LNCAP (cell line): ENCODE data around the gene LRP10.

Experiments used
- TF ChIP-seq, protein P1 (sequence below): fragments of 450-650 bp; IDR thresholded peaks from 2 replicates; pipeline ENCODE4 v1.5.1; 2017; ENCODE audit warnings: mild to moderate bottlenecking

Gene LRP10

DNA sequence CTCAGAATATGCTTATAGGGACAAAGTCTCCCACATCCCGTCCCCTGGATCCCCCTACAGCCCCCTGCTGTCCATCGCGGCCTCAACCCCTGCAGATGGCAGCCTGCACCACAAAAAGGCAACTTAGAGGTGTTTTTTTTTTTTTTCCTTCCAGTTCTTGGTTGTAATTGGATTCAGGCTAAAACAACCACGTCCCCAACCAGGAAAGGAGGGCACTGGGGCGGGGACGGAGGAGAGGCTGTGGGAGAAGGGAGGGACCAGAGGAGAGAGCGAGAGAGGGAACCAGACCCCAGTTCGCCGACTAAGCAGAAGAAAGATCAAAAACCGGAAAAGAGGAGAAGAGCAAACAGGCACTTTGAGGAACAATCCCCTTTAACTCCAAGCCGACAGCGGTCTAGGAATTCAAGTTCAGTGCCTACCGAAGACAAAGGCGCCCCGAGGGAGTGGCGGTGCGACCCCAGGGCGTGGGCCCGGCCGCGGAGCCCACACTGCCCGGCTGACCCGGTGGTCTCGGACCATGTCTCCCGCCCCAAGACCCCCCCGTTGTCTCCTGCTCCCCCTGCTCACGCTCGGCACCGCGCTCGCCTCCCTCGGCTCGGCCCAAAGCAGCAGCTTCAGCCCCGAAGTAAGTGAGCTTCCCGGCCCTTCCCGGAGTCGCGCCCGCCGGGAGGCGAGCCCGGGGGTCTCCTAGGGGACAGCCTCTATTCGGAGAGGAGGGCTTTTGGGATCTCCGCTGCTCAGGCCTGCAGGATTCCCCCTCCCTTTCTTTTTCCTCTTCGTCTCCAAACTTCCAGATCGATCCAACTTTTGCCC is 35.0 kb upstream of the LRP10 start, which contains the start of gene MMP14:
MMP14 (plus strand) TSS at position 285 of the 813 bp plus-strand sequence; CDS start at position 518, 233 bp downstream.
- TF ChIP-seq, protein P1, sequence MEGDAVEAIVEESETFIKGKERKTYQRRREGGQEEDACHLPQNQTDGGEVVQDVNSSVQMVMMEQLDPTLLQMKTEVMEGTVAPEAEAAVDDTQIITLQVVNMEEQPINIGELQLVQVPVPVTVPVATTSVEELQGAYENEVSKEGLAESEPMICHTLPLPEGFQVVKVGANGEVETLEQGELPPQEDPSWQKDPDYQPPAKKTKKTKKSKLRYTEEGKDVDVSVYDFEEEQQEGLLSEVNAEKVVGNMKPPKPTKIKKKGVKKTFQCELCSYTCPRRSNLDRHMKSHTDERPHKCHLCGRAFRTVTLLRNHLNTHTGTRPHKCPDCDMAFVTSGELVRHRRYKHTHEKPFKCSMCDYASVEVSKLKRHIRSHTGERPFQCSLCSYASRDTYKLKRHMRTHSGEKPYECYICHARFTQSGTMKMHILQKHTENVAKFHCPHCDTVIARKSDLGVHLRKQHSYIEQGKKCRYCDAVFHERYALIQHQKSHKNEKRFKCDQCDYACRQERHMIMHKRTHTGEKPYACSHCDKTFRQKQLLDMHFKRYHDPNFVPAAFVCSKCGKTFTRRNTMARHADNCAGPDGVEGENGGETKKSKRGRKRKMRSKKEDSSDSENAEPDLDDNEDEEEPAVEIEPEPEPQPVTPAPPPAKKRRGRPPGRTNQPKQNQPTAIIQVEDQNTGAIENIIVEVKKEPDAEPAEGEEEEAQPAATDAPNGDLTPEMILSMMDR: no peak

- TF ChIP-seq, protein P1: no peak
Measured at GRCh38 chr14:22837114-22837749, 34.3 kb upstream of the LRP10 start.

- TF ChIP-seq, protein P1: no peak
Measured at GRCh38 chr14:22837750-22838538, 33.6 kb upstream of the LRP10 start.

GRCh38 chr14:22838631-22839041 is 32.9 kb upstream of the LRP10 start:
- TF ChIP-seq, protein P1: no peak

DNA sequence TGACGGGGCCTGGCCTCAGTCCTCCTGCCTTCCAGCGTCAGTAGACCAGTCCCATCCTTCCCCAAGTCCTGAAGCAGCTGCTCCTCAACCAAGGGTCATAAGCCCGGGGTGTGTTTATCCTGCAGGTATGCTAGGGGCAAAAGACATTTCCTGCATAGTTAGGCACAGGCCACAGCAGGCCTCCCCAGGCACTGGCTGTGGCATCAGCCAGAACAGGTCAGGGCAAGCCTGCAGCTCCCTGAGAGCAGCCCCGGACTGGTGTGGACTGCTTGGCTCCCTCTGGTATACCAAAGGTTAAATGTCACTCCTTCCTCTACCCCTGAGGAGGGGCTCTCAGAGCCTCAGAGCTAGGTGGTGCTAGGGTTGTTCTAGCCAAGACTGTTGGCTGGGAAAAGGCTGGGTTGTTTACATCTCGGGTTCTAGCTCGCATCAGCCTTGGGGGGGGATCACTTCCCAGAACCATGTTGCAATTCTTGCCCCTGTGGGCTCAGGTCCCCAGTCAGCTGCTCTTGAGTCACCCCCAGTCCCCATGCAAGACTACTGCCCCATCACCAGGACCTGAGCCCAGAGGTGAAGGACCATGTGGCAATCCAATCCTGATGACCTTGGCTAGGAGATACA is 32.3 kb upstream of the LRP10 start:
- TF ChIP-seq, protein P1: no peak

GRCh38 chr14:22841311-22841710 is 30.2 kb upstream of the LRP10 start:
- TF ChIP-seq, protein P1: no peak

- TF ChIP-seq, protein P1: no peak
Measured at GRCh38 chr14:22841769-22842168, 29.8 kb upstream of the LRP10 start.
